Ovary (tissue), 3 donors: ENCODE measurements around the gene NTRK2.

Source experiments
- CTCF ChIP-seq, 3 donors: fragments of 450-650 bp in 2 of 3; fragments of 200-600 bp in 1 of 3; IDR thresholded peaks; one replicate each; pipeline versions ENCODE4 v1.5.1 to v1.8.0; 2016 to 2022; ENCODE audit warnings: antibody characterized with exemption in 3 of 3, mild to moderate bottlenecking in 1 of 3
- EP300 ChIP-seq: sonication (generic); formaldehyde crosslinking; IDR thresholded peaks from one replicate; pipeline ENCODE4 v1.6.1; 2017; ENCODE audit warnings: antibody characterized with exemption
- POLR2A ChIP-seq: fragments of 450-650 bp; IDR thresholded peaks from one replicate; pipeline ENCODE4 v1.6.1; 2017; ENCODE audit warnings: antibody characterized with exemption, mild to moderate bottlenecking, moderate library complexity
- donor health status: DM: no; HTN: no; CAD: no.

GRCh38 chr9:84991514-84991870 is 322.0 kb downstream of the NTRK2 start:
- TF ChIP-seq CTCF (IDR thresholded peaks at IDR 0.05) (no peak), POLR2A (no peak), EP300 (no peak)
